ENCODE data around the gene PRAMEF1.

The PRAMEF1 gene

DNA sequence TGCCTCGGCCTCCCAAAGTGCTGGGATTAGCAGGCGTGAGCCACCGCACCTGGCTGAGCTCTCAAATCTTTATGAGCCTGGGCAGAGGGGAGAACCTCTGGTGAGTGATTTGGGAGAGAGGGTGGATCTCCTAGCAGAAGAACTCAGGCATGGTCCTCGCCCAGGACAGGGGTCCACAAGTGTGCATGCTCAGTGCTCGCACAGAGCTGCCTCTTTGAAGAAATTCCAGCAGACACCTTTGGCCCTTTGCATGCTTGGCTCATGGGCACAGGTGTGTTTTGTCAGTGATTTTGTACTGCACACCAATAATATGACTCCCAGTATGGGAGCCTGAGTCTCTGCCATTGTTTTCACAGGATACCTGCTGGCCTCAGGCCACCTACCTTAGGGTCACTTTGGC is 29.4 kb upstream of the PRAMEF1 start:
- Histone ChIP-seq H3K9ac (ENCODE audit: low read depth in 1 of 2, low read length in 2 of 2) (no peak overlapping the region), H3K27me3 (ENCODE audit: control insufficient read depth in 1 of 2, insufficient read depth in 2 of 2, low read length in 2 of 2) (peaks cover 0 to 3% of the 10 kb centered on the region in 2 donors), H3K36me3 (ENCODE audit: control insufficient read depth in 1 of 2, insufficient read depth in 2 of 2, low read length in 2 of 2) (no peaks in the 10 kb centered on the region), H3K4me3 (ENCODE audit: low read depth in 1 of 2, low read length in 2 of 2) (no peak overlapping the region), H3K9me3 (ENCODE audit: control insufficient read depth in 1 of 2, low read length in 2 of 2) (no peaks in the 10 kb centered on the region), H3K27ac (ENCODE audit: low read depth, low read length) (no peak overlapping the region), H3K4me1 (ENCODE audit: control insufficient read depth in 1 of 2, insufficient read depth in 2 of 2, low read length in 2 of 2) (no peaks in the 10 kb centered on the region)

DNA sequence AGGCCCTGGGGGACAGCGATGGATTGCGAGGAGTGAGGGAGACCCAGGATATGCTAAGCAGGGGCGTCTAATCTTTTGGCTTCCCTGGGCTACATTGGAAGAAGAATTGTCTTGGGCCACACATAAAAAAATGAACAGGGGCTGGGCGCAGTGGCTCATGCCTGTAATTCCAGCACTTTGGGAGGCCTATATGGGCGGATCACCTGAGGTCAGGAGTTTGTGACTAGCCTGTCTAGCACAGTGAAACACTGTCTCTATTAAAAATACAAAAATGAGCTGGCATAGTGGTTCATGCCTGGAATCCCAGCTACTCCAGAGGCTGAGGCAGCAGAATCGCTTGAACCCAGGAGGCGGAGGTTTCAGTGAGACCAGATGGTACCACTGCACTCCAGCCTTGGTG is 28.4 kb upstream of the PRAMEF1 start:
- H3K4me1 ChIP-seq (ENCODE audit: control insufficient read depth in 1 of 2, insufficient read depth in 2 of 2, low read length in 2 of 2): no peaks in the 10 kb centered on the region
- H3K4me3 ChIP-seq (ENCODE audit: low read depth in 1 of 2, low read length in 2 of 2): no peak overlapping the region
- no peaks in the 10 kb centered on the region for H3K9me3 ChIP-seq (ENCODE audit: control insufficient read depth in 1 of 2, low read length in 2 of 2)
- H3K27ac ChIP-seq (ENCODE audit: low read depth, low read length): no peak overlapping the region
- H3K9ac ChIP-seq (ENCODE audit: low read depth in 1 of 2, low read length in 2 of 2): no peak overlapping the region
- H3K27me3 ChIP-seq (ENCODE audit: control insufficient read depth in 1 of 2, insufficient read depth in 2 of 2, low read length in 2 of 2): peaks cover 0 to 3% of the 10 kb centered on the region in 2 donors
- no peaks in the 10 kb centered on the region for H3K36me3 ChIP-seq (ENCODE audit: control insufficient read depth in 1 of 2, insufficient read depth in 2 of 2, low read length in 2 of 2)

DNA sequence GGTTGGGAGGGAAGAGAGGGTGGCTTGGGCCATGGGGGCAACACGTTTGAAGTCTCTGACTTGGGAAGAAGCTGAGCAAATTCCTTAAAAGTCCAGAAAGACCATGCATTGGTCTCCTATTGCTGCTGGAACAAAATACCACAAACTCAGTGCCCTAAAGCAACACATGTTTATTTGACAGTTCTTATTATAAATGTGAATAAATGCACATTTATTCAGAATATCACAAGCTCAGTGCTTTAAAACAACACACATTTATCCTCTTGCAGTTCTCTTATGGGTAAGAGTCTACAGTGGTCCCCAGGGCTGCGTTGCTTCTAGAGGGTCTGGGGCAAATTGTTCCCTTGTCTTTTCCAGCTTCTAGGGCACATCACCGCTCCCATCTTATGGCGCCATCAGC is 27.7 kb upstream of the PRAMEF1 start:
- H3K4me3 ChIP-seq (ENCODE audit: low read depth in 1 of 2, low read length in 2 of 2): no peak overlapping the region

DNA sequence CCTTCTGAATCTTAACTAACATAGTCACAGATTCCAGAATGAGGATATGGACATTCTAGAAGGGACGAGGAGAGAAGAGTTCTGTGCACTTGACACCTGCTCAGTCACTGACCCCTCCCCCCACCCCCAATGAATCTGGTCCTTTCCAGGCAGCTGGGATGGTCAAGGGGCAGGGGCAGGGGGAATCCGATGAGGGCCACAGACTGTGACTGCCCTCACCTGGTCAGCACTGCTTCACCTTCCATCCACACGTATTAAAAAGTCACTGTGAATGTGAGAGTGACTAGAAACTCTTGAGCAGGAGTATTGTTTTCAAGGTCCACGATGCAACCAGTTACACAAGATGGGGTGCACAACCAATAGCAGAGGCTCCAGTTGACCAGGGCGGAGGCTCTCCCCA is 27.2 kb upstream of the PRAMEF1 start:
- Histone ChIP-seq H3K4me1 (ENCODE audit: control insufficient read depth in 1 of 2, insufficient read depth in 2 of 2, low read length in 2 of 2) (no peaks in the 10 kb centered on the region), H3K36me3 (ENCODE audit: control insufficient read depth in 1 of 2, insufficient read depth in 2 of 2, low read length in 2 of 2) (no peaks in the 10 kb centered on the region), H3K4me3 (ENCODE audit: low read depth in 1 of 2, low read length in 2 of 2) (no peak overlapping the region), H3K27ac (ENCODE audit: low read depth, low read length) (no peak overlapping the region), H3K9ac (ENCODE audit: low read depth in 1 of 2, low read length in 2 of 2) (no peak overlapping the region), H3K9me3 (ENCODE audit: control insufficient read depth in 1 of 2, low read length in 2 of 2) (no peaks in the 10 kb centered on the region), H3K27me3 (ENCODE audit: control insufficient read depth in 1 of 2, insufficient read depth in 2 of 2, low read length in 2 of 2) (peaks cover 0 to 3% of the 10 kb centered on the region in 2 donors)

More for the DNA sequence above, 27.7 kb upstream of the PRAMEF1 start:
- Histone ChIP-seq H3K36me3 (ENCODE audit: control insufficient read depth in 1 of 2, insufficient read depth in 2 of 2, low read length in 2 of 2) (no peaks in the 10 kb centered on the region), H3K27me3 (ENCODE audit: control insufficient read depth in 1 of 2, insufficient read depth in 2 of 2, low read length in 2 of 2) (peaks cover 0 to 3% of the 10 kb centered on the region in 2 donors), H3K27ac (ENCODE audit: low read depth, low read length) (no peak overlapping the region), H3K9me3 (ENCODE audit: control insufficient read depth in 1 of 2, low read length in 2 of 2) (no peaks in the 10 kb centered on the region), H3K4me1 (ENCODE audit: control insufficient read depth in 1 of 2, insufficient read depth in 2 of 2, low read length in 2 of 2) (no peaks in the 10 kb centered on the region), H3K9ac (ENCODE audit: low read depth in 1 of 2, low read length in 2 of 2) (no peak overlapping the region)

DNA sequence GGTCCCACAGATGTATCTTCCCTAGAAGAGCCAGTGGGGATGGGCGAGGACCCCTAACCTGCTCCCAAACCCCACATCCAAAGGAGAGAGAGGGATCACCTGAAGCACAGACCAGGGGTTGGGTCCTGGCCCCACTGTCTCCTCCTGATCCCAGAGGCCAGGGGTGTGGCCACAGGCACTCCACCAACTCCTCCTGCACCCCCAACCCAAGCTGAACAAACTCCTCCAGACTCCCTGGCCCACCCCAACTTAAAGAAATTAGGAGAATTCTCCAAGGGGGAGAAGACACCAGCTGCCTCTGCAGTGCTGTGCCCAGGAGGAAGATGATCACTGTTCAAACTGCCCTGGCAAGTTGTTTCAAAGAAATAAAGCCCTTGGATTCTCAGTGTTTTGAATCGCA is 22.2 kb upstream of the PRAMEF1 start:
- Histone ChIP-seq H3K9ac (ENCODE audit: low read depth in 1 of 2, low read length in 2 of 2) (no peak overlapping the region), H3K4me3 (ENCODE audit: low read depth in 1 of 2, low read length in 2 of 2) (no peak overlapping the region), H3K36me3 (ENCODE audit: control insufficient read depth in 1 of 2, insufficient read depth in 2 of 2, low read length in 2 of 2) (no peaks in the 10 kb centered on the region), H3K27ac (ENCODE audit: low read depth, low read length) (no peak overlapping the region), H3K27me3 (ENCODE audit: control insufficient read depth in 1 of 2, insufficient read depth in 2 of 2, low read length in 2 of 2) (peaks cover 0 to 3% of the 10 kb centered on the region in 2 donors), H3K4me1 (ENCODE audit: control insufficient read depth in 1 of 2, insufficient read depth in 2 of 2, low read length in 2 of 2) (no peaks in the 10 kb centered on the region), H3K9me3 (ENCODE audit: control insufficient read depth in 1 of 2, low read length in 2 of 2) (no peaks in the 10 kb centered on the region)

DNA sequence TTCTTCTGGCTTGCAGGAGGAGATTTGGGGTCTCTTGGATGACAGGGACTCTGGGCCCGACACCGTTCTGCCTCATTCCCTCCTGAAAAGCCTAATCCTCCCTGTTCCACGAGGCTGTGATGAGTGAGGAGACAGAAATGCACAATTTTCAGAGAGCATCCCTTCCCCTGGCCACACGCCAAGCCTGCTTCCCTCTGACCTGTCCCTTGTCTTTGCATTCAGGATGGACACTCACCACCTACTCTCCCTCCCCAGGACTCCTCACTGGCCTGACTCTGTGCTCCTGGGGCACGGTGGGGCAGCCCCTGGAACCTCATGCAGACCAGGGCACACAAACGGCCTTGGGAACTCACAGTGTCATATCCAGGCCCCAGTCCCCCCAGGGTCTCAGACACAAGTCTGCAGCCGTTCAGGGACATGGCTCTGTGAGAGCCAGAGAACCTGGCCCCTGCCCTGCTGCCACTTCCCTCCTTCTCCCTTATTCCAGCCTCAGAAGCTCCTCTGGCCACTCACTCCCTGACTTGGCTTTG is 21.2 kb upstream of the PRAMEF1 start:
- Histone ChIP-seq H3K36me3 (ENCODE audit: control insufficient read depth in 1 of 2, insufficient read depth in 2 of 2, low read length in 2 of 2) (no peaks in the 10 kb centered on the region), H3K4me1 (ENCODE audit: control insufficient read depth in 1 of 2, insufficient read depth in 2 of 2, low read length in 2 of 2) (no peaks in the 10 kb centered on the region), H3K27ac (ENCODE audit: low read depth, low read length) (no peak overlapping the region), H3K27me3 (ENCODE audit: control insufficient read depth in 1 of 2, insufficient read depth in 2 of 2, low read length in 2 of 2) (peaks cover 0 to 3% of the 10 kb centered on the region in 2 donors), H3K9ac (ENCODE audit: low read depth in 1 of 2, low read length in 2 of 2) (no peak overlapping the region), H3K4me3 (ENCODE audit: low read depth in 1 of 2, low read length in 2 of 2) (no peak overlapping the region), H3K9me3 (ENCODE audit: control insufficient read depth in 1 of 2, low read length in 2 of 2) (no peaks in the 10 kb centered on the region)

DNA sequence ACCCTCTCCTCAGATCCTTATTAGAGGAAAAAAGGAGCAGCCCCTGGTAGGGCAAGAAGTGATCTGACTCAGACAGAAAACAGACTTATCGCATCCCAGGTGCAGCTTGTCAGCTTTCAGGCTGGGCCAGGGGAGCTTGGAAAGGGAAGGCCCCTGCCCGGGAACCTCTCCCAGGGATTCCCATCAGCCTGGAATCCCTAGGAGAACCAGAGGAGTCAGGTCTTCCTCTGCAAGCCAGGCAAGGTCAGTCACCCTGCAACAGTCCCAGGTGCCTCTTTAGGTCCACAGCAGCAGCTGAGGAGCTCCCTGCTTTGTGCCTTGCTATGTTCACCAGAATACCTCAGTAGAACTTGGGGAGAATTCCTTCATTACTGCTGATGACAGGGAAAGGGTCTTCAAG is 20.6 kb upstream of the PRAMEF1 start:
- Histone ChIP-seq H3K27ac (ENCODE audit: low read depth, low read length) (no peak overlapping the region), H3K4me1 (ENCODE audit: control insufficient read depth in 1 of 2, insufficient read depth in 2 of 2, low read length in 2 of 2) (no peaks in the 10 kb centered on the region), H3K36me3 (ENCODE audit: control insufficient read depth in 1 of 2, insufficient read depth in 2 of 2, low read length in 2 of 2) (no peaks in the 10 kb centered on the region), H3K9me3 (ENCODE audit: control insufficient read depth in 1 of 2, low read length in 2 of 2) (no peaks in the 10 kb centered on the region), H3K9ac (ENCODE audit: low read depth in 1 of 2, low read length in 2 of 2) (no peak overlapping the region), H3K27me3 (ENCODE audit: control insufficient read depth in 1 of 2, insufficient read depth in 2 of 2, low read length in 2 of 2) (peaks cover 0 to 3% of the 10 kb centered on the region in 2 donors), H3K4me3 (ENCODE audit: low read depth in 1 of 2, low read length in 2 of 2) (no peak overlapping the region)

DNA sequence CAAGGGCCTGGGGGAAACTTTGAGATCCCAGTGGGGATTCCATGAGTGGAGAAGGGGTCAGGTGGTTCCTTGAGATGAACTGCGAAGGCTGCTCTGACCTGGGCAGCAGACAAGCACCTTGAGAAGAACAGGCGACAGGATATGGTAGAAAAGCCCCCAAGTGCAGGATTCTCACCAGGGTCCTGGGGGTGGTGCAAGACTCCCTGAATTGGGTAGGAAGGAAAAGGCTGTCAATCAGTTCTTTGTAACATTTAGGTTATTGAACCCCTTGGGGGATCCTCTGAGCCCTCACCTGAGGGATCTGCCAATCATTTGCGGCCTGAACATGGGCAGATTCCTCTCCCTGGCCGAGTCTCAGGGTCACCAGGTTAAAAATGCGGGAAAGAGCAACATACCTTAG is 20.0 kb upstream of the PRAMEF1 start:
- no peak overlapping the region for H3K9ac ChIP-seq (ENCODE audit: low read depth in 1 of 2, low read length in 2 of 2)
- H3K27ac ChIP-seq (ENCODE audit: low read depth, low read length): no peak overlapping the region
- peaks cover 0 to 3% of the 10 kb centered on the region in 2 donors for H3K27me3 ChIP-seq (ENCODE audit: control insufficient read depth in 1 of 2, insufficient read depth in 2 of 2, low read length in 2 of 2)
- no peaks in the 10 kb centered on the region for H3K4me1 ChIP-seq (ENCODE audit: control insufficient read depth in 1 of 2, insufficient read depth in 2 of 2, low read length in 2 of 2)
- no peaks in the 10 kb centered on the region for H3K9me3 ChIP-seq (ENCODE audit: control insufficient read depth in 1 of 2, low read length in 2 of 2)
- H3K36me3 ChIP-seq (ENCODE audit: control insufficient read depth in 1 of 2, insufficient read depth in 2 of 2, low read length in 2 of 2): no peaks in the 10 kb centered on the region
- H3K4me3 ChIP-seq (ENCODE audit: low read depth in 1 of 2, low read length in 2 of 2): no peak overlapping the region

DNA sequence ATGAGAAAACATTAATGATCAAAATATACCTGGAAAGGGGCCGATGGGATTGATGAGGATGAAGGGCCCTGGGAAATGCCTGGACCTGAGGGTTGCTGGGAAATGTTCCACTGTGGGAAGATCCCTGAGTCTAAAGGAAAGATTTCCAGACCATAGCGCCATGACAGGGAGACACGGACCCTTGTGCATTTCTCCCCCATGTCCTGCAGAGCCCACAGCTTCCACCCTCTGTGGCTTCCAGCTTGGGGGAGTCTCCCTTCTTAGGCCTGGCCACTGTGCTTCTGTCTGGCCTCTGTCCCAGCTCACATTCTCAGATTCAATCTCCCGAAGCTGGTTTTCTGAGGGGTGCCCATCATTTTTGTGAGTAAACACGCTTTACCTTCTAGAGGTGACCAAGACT is 18.7 kb upstream of the PRAMEF1 start:
- Histone ChIP-seq H3K27me3 (ENCODE audit: control insufficient read depth in 1 of 2, insufficient read depth in 2 of 2, low read length in 2 of 2) (peaks cover 0 to 3% of the 10 kb centered on the region in 2 donors), H3K4me3 (ENCODE audit: low read depth in 1 of 2, low read length in 2 of 2) (no peak overlapping the region), H3K9me3 (ENCODE audit: control insufficient read depth in 1 of 2, low read length in 2 of 2) (no peaks in the 10 kb centered on the region), H3K9ac (ENCODE audit: low read depth in 1 of 2, low read length in 2 of 2) (no peak overlapping the region), H3K36me3 (ENCODE audit: control insufficient read depth in 1 of 2, insufficient read depth in 2 of 2, low read length in 2 of 2) (no peaks in the 10 kb centered on the region), H3K27ac (ENCODE audit: low read depth, low read length) (no peak overlapping the region), H3K4me1 (ENCODE audit: control insufficient read depth in 1 of 2, insufficient read depth in 2 of 2, low read length in 2 of 2) (no peaks in the 10 kb centered on the region)

DNA sequence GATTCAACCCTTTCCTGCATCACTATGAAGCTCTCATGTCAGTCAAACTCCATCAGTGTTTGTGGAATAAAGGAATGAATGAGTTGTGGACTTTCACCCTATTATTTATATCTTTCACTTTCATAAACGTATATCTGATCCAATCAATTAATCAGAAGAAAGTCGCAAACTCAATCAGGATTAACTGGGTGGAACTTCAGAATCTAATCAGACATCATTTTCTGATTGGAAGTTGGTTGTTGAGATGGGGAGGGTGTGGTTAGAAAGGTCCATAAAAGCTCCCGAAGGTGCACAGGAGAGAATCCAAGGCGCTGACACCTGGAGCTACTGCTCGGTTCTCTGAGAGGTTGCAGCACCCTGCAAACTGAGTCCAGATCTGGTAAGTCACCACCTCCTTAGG is 17.8 kb upstream of the PRAMEF1 start, which contains the start of gene PRAMEF12:
PRAMEF12 (plus strand) TSS at position 301 of the 400 bp plus-strand sequence. CDS start 1,130 bp downstream, outside the sequence.
- H3K36me3 ChIP-seq (ENCODE audit: control insufficient read depth in 1 of 2, insufficient read depth in 2 of 2, low read length in 2 of 2): no peaks in the 10 kb centered on the region
- peaks cover 0 to 3% of the 10 kb centered on the region in 2 donors for H3K27me3 ChIP-seq (ENCODE audit: control insufficient read depth in 1 of 2, insufficient read depth in 2 of 2, low read length in 2 of 2)
- H3K9me3 ChIP-seq (ENCODE audit: control insufficient read depth in 1 of 2, low read length in 2 of 2): no peaks in the 10 kb centered on the region
- no peak within 1 kb of the TSS for H3K4me3 ChIP-seq (ENCODE audit: low read depth in 1 of 2, low read length in 2 of 2)
- H3K9ac ChIP-seq (ENCODE audit: low read depth in 1 of 2, low read length in 2 of 2): no peak within 1 kb of the TSS
- no peak within 1 kb of the TSS for H3K27ac ChIP-seq (ENCODE audit: low read depth, low read length)
- H3K4me1 ChIP-seq (ENCODE audit: control insufficient read depth in 1 of 2, insufficient read depth in 2 of 2, low read length in 2 of 2): no peaks in the 10 kb centered on the region
